ENCODE measurements around the gene PAK6. TPM values are rescaled to one million over a fixed set of nuclear protein-coding genes. Genes with fewer than 3 reads are reported as not detected.

PAK6 gene
- polyA plus RNA-seq, 3 donors = 6.8 to 8.0 (median 7.7) TPM

- no peak for DNase-seq
These were observed 14.4 kb downstream of the PAK6 start for GRCh38 chr15:40253167-40253790.

GRCh38 chr15:40254452-40254851, 15.6 kb downstream of the PAK6 start:
- no peak for DNase-seq

GRCh38 chr15:40255033-40255432, 16.2 kb downstream of the PAK6 start:
- no peak for DNase-seq

GRCh38 chr15:40256638-40257235, 17.9 kb downstream of the PAK6 start:
- no peak for DNase-seq

GRCh38 chr15:40257656-40258450, 19.0 kb downstream of the PAK6 start:
- DNase-seq = no peak

GRCh38 chr15:40258544-40258943, 19.7 kb downstream of the PAK6 start:
- DNase-seq = no peak

- DNase-seq = no peak
These were observed 20.2 kb downstream of the PAK6 start for GRCh38 chr15:40259021-40259420.

- DNase-seq = no peak
These were observed 24.3 kb downstream of the PAK6 start for GRCh38 chr15:40263024-40263754.

- no peak for DNase-seq
These were observed 25.7 kb downstream of the PAK6 start for GRCh38 chr15:40264321-40265153.

GRCh38 chr15:40265355-40265754, 26.5 kb downstream of the PAK6 start:
- no peak for DNase-seq

GRCh38 chr15:40265875-40266274, 27.0 kb downstream of the PAK6 start:
- no peak for DNase-seq

GRCh38 chr15:40266828-40267304, 28.0 kb downstream of the PAK6 start:
- no peak for DNase-seq

GRCh38 chr15:40267670-40268069, 28.8 kb downstream of the PAK6 start:
- DNase-seq = no peak

GRCh38 chr15:40269604-40270003, 30.7 kb downstream of the PAK6 start:
- DNase-seq = no peak

- DNase-seq = no peak
These were observed 31.6 kb downstream of the PAK6 start for GRCh38 chr15:40270246-40270995.

GRCh38 chr15:40271685-40272484, 33.0 kb downstream of the PAK6 start:
- DNase-seq = no peak

GRCh38 chr15:40272485-40273056, 33.7 kb downstream of the PAK6 start:
- DNase-seq = no peak

- DNase-seq = no peak
These were observed 34.6 kb downstream of the PAK6 start for GRCh38 chr15:40273428-40273827.
